ENCODE data around the gene SLC35E1. TPM values are rescaled to one million over a fixed set of nuclear protein-coding genes. Genes with fewer than 3 reads are reported as not detected.

The SLC35E1 gene
- 49.1 TPM for total RNA-seq (2021; ENCODE audit: unreplicated experiment)
- polyA plus RNA-seq (2012) = 41.1 and 47.6 TPM in 2 replicates
- percentile 78 among the genes with signal in this experiment for Bru-seq, nascent RNA
- BruChase-seq, experiment 1, labeled RNA remaining after a 6-hour chase = percentile 99 among the genes with signal in this experiment
- percentile 97 among the genes with signal in this experiment for BruChase-seq, experiment 2, labeled RNA remaining after a 2-hour chase
- long read RNA-seq, full-length matches to known transcripts = 41 of 72 reads
- long read RNA-seq, partial matches to known transcripts = 5 of 72 reads
- long read RNA-seq, other reads (novel, unspliced or antisense) = 26 of 72 reads

GRCh38 chr19:16572332-16573211 is at the start of gene SLC35E1:
TSS of gene SLC35E1 (minus strand) at chr19:16572415. CDS start at chr19:16572364, 51 bp downstream.
- ATAC-seq (peak; percentile 95), DNase-seq (ENCODE audit: low read depth, low spot score) (peak; percentile 96)
- Histone ChIP-seq H3K9me3 (ENCODE audit: control insufficient read depth in 1 of 2, insufficient read depth in 1 of 2, low read depth in 1 of 2, low read length in 2 of 2) (no peaks in the 10 kb centered on the region), H3K27ac (ENCODE audit: low read depth, low read length) (peak within 1 kb of the TSS; percentile 82), H3K36me3 (ENCODE audit: control insufficient read depth in 1 of 2, insufficient read depth in 2 of 2, low read length in 2 of 2) (peaks cover 18 to 21% of the 10 kb centered on the region in 2 experiments; a peak in 3 of 4 replicates), H3K27me3 (ENCODE audit: insufficient read depth, low read length) (no peaks in the 10 kb centered on the region), H3K4me2 (ENCODE audit: low read length) (peak within 1 kb of the TSS; percentile 91), H2AFZ (ENCODE audit: low read depth, low read length, poor library complexity, severe bottlenecking) (no peak within 1 kb of the TSS), H3K9me2 (ENCODE audit: insufficient read depth) (no peaks in the 10 kb centered on the region), H3K9ac (ENCODE audit: low read length) (peak within 1 kb of the TSS; percentile 91), H3K79me2 (ENCODE audit: insufficient read depth, low read length) (peaks cover 84% of the 10 kb centered on the region), H3K4me1 (ENCODE audit: control insufficient read depth in 1 of 2, insufficient read depth in 2 of 2, low read length in 2 of 2) (peaks cover 12 to 42% of the 10 kb centered on the region in 2 experiments), H4K20me1 (ENCODE audit: insufficient read depth) (no peaks in the 10 kb centered on the region), H3K4me3 (replicated peaks in 1 of 2; ENCODE audit: low read depth in 1 of 2, low read length in 2 of 2) (peak within 1 kb of the TSS; percentile 81 to 89)
- TSS peak; percentile 78 for BruUV-seq (replicated peaks)
- TF ChIP-seq MAX (IDR thresholded peaks at IDR 0.05) (peak; percentile 91), POLR2AphosphoS5 (IDR thresholded peaks at IDR 0.05; ENCODE audit: low read depth, low read length) (peak; percentile 91), EGR1 (IDR thresholded peaks at IDR 0.05; ENCODE audit: low read depth) (peak; percentile 93), JUND (IDR thresholded peaks at IDR 0.05) (no peak), ELF1 (IDR thresholded peaks at IDR 0.05; ENCODE audit: borderline replicate concordance, low read depth) (peak; percentile 88; the same call in 1 of the 2 replicates), FOSL1 (IDR thresholded peaks at IDR 0.05; ENCODE audit: low read depth) (no peak), ATF3 (IDR thresholded peaks at IDR 0.05) (no peak), ZFX (IDR thresholded peaks at IDR 0.05) (peak; percentile 46; the same call in 1 of the 2 replicates), SIN3A (IDR thresholded peaks at IDR 0.05; ENCODE audit: low read depth) (peak; percentile 92), SRF (IDR thresholded peaks at IDR 0.05; ENCODE audit: low read depth) (peak; percentile 97), POLR2A (IDR thresholded peaks at IDR 0.05; ENCODE audit: borderline replicate concordance, extremely low read depth, insufficient read depth, insufficient read length) (peak; percentile 83), TCF7L2 (IDR thresholded peaks at IDR 0.05; ENCODE audit: borderline replicate concordance, extremely low read depth, insufficient read depth, insufficient read length) (peak; percentile 48), SP1 (IDR thresholded peaks at IDR 0.05; ENCODE audit: low read depth) (peak; percentile 91), YY1 (IDR thresholded peaks at IDR 0.05; ENCODE audit: extremely low read depth, insufficient replicate concordance, low read depth, low read length) (peak; percentile 45)
- CTCF ChIA-PET = interaction anchor here (1.4 kb wide), 1 partner anchor 12 kb away, joined by 4 read pairs; no protein-coding TSS in a partner anchor
- intact Hi-C loops (cut with micrococcal nuclease) = no loop called here
- POLR2A ChIA-PET = interaction anchor here (0.6 to 1.8 kb wide), 3 partner anchors 12 to 129 kb away, joined by 3 to 6 read pairs (median 3); partner anchors contain the start of gene MED26
- RAD21 ChIA-PET (ENCODE audit: low non-redundant PET in 1 of 2, low total read pairs in 2 of 2, uncharacterized antibody in 2 of 2, unreplicated experiment in 2 of 2) = no interaction called here
